Measurements from ENCODE around the gene FGF2.

The FGF2 gene

GRCh38 chr4:122826553-122827257, at the start of gene FGF2:
TSS of gene FGF2 (plus strand) at chr4:122826831. CDS start at chr4:122827175, 344 bp downstream.
- H3K4me3 ChIP-seq (ENCODE audit: low read depth, low read length): peak within 1 kb of the TSS; percentile 86
- in situ Hi-C loops (cut with HindIII; ENCODE audit: low sequenced_read_pairs): no loop called here
- TF ChIP-seq CTCF (IDR thresholded peaks at IDR 0.05; ENCODE audit: low read depth, low read length): no peak
- DNase-seq (ENCODE audit: low read depth, low spot score): peak; percentile 62

GRCh38 chr4:122776916-122777315, 49.7 kb upstream of the FGF2 start:
- H3K4me3 ChIP-seq (ENCODE audit: low read depth, low read length): no peak overlapping the region
- TF ChIP-seq CTCF (IDR thresholded peaks at IDR 0.05; ENCODE audit: low read depth, low read length): no peak
- no peak for DNase-seq (ENCODE audit: low read depth, low spot score)
- in situ Hi-C loops (cut with HindIII; ENCODE audit: low sequenced_read_pairs): no loop called here

GRCh38 chr4:122777846-122778673, 48.6 kb upstream of the FGF2 start:
- in situ Hi-C loops (cut with HindIII; ENCODE audit: low sequenced_read_pairs): no loop called here
- no peak overlapping the region for H3K4me3 ChIP-seq (ENCODE audit: low read depth, low read length)
- TF ChIP-seq CTCF (IDR thresholded peaks at IDR 0.05; ENCODE audit: low read depth, low read length): no peak
- DNase-seq (ENCODE audit: low read depth, low spot score): peak; percentile 66

GRCh38 chr4:122781486-122781885, 45.1 kb upstream of the FGF2 start:
- no peak for TF ChIP-seq CTCF (IDR thresholded peaks at IDR 0.05; ENCODE audit: low read depth, low read length)
- DNase-seq (ENCODE audit: low read depth, low spot score): no peak
- H3K4me3 ChIP-seq (ENCODE audit: low read depth, low read length): no peak overlapping the region
- in situ Hi-C loops (cut with HindIII; ENCODE audit: low sequenced_read_pairs): no loop called here

- in situ Hi-C loops (cut with HindIII; ENCODE audit: low sequenced_read_pairs): no loop called here
- TF ChIP-seq CTCF (IDR thresholded peaks at IDR 0.05; ENCODE audit: low read depth, low read length): no peak
- H3K4me3 ChIP-seq (ENCODE audit: low read depth, low read length): no peak overlapping the region
- DNase-seq (ENCODE audit: low read depth, low spot score): peak; percentile 89
Observed at GRCh38 chr4:122783301-122784215, 43.1 kb upstream of the FGF2 start.

- no peak overlapping the region for H3K4me3 ChIP-seq (ENCODE audit: low read depth, low read length)
- in situ Hi-C loops (cut with HindIII; ENCODE audit: low sequenced_read_pairs): no loop called here
- no peak for DNase-seq (ENCODE audit: low read depth, low spot score)
- TF ChIP-seq CTCF (IDR thresholded peaks at IDR 0.05; ENCODE audit: low read depth, low read length): no peak
Observed at GRCh38 chr4:122784261-122784660, 42.4 kb upstream of the FGF2 start.
